GM10266 (cell line): ENCODE measurements around the gene PAX3.

ENCODE experiments used
- DNase-seq: peaks from one replicate; pipeline ENCODE4 v3.0.0; 2012; ENCODE audit errors: extremely low spot score
- TF ChIP-seq, protein P1 (sequence below): IDR thresholded peaks from 2 replicates; pipeline ENCODE4 v1.5.1; 2012; ENCODE audit warnings: mild to moderate bottlenecking, low read depth; ENCODE audit not compliant: control insufficient read depth, insufficient read depth; ENCODE audit errors: missing control alignments

PAX3 gene

DNA sequence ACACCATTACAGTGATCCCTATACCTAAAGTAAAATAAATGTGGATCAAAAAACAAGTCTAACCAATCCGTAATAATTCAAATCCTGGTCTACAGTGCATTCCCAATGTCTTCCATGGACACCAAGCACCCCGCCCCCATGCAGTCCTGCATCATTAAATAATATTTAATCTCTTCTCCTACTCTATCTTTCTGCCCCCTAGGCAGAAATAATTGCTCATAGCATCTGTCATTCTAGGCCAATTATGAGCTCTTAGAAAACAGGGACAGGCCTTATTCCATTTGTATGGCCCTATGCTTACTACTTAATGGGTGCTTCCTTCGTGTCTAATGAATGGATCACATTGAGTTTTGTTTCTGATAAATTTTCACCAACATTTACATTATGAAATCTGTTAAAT lies 66.4 kb downstream of the PAX3 start:
- no peak for DNase-seq
- TF ChIP-seq, protein P1, sequence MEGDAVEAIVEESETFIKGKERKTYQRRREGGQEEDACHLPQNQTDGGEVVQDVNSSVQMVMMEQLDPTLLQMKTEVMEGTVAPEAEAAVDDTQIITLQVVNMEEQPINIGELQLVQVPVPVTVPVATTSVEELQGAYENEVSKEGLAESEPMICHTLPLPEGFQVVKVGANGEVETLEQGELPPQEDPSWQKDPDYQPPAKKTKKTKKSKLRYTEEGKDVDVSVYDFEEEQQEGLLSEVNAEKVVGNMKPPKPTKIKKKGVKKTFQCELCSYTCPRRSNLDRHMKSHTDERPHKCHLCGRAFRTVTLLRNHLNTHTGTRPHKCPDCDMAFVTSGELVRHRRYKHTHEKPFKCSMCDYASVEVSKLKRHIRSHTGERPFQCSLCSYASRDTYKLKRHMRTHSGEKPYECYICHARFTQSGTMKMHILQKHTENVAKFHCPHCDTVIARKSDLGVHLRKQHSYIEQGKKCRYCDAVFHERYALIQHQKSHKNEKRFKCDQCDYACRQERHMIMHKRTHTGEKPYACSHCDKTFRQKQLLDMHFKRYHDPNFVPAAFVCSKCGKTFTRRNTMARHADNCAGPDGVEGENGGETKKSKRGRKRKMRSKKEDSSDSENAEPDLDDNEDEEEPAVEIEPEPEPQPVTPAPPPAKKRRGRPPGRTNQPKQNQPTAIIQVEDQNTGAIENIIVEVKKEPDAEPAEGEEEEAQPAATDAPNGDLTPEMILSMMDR: no peak

DNA sequence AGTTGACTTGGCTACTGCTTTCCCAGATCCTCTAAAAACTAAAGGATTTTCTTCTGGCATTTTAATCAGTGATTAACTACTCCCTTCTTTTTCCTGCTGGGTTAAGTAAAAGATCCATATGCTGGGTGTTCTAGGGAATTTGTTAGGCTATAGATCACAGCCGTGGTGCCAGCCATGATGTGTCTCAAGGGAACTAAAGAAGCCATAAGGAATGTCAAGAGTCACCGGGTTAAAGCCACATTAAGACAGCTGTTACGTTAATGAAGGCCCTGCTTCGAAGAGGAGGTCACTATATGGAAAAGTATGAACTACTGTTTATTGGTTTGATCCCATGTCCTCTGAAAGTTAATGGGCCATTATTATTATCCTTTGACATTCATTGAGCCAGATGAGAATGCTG lies 70.7 kb downstream of the PAX3 start:
- no peak for DNase-seq
- TF ChIP-seq, protein P1: no peak

DNA sequence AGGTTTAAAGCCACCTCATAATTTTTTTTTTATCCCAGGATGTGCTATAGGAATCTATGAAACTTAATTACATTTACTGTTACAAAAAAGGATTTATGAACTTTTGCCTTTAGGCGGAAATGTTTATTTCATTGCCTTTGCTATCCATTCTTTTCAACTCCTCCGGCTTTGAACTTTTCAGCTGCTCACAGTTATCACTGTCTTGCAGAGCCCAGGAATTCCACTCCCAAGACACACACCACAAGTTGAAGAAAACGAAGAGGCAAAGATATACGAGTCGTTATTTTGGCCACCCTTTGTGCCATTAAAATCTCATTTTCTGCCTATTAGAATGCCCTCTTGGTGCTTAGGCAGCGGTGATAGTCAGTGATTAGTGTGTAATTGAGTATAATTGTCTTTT lies 80.0 kb downstream of the PAX3 start:
- DNase-seq: no peak
- TF ChIP-seq, protein P1: no peak

DNA sequence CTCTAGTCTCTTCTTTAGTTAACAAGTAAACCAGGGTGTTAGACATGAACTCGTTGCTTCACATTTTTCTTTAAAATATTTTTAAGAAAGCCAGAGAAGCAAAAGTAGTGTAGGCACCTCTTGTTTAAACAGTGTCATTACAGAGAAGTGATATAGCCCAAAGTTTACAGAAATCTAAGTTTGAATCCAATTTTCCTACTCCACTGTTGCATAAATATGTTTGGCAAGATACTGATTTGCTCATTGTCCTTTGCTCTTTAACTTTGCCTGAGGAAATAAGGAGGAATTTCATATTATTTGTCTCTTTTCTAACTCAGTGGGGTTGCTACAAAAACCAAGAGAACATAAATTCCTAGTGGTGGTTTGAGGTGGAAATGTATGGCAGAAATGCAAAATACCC lies 81.1 kb downstream of the PAX3 start:
- DNase-seq: no peak
- TF ChIP-seq, protein P1: no peak

DNA sequence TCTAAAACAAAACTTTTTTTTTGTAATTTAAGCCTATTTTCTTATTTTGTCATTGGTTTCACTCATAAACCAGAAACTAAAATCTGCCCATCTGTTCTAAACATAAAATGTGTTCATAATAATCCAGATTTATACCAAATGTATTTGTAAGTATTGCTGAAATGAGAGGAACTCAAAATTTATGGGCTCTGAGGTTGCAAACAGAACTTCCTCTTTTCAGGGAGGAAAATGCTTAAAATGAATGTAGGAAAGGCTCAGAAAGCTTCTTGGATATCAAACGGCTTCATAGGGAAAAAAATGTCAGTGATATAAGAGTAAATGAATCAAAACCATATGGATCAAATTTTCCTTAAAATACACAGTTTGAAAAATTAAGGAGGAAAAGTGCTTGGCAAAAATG lies 83.9 kb downstream of the PAX3 start:
- TF ChIP-seq, protein P1: no peak
- no peak for DNase-seq

DNA sequence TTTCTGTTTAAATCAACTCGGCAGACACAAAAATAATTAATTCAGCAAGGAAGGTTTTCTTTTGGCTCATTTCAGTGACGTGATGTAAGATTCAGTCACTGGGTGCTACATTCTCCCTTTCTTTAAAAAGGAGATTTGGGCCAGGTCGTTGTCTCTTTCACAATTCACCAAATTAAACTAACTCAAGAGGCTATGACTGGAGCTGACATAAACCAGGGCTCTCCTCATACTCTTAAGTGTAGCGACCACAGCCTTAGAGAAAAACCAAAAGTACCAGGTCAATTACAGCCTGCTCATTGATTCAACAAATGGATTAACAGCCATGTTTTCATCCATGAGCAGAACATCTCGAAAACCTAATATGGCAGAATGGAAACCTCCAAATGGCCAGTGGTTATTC lies 85.7 kb downstream of the PAX3 start:
- TF ChIP-seq, protein P1: no peak
- no peak for DNase-seq

DNA sequence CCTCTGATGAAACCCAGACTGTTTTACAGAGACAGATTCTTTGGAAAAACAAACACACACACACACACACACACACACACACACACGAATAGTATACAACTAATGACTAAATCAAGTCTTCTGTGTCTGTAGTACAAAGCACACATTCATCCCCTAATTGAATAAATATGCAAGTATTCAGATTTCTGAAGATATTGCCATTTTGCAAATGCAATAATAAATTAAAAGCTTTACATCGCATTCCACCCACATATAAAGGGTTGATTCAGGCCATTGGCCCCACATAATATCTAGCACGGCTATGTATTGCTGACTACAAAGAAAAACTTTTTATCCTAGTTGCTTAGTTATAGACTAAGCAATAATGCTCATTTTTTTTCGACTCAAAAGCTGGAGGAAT lies 86.2 kb downstream of the PAX3 start:
- TF ChIP-seq, protein P1: no peak
- no peak for DNase-seq
